Measurements from ENCODE around the gene TNFAIP2.
A peak's percentile ranks its signal among the peaks of the same experiment; 100 is the strongest.

TNFAIP2 gene, protein sequence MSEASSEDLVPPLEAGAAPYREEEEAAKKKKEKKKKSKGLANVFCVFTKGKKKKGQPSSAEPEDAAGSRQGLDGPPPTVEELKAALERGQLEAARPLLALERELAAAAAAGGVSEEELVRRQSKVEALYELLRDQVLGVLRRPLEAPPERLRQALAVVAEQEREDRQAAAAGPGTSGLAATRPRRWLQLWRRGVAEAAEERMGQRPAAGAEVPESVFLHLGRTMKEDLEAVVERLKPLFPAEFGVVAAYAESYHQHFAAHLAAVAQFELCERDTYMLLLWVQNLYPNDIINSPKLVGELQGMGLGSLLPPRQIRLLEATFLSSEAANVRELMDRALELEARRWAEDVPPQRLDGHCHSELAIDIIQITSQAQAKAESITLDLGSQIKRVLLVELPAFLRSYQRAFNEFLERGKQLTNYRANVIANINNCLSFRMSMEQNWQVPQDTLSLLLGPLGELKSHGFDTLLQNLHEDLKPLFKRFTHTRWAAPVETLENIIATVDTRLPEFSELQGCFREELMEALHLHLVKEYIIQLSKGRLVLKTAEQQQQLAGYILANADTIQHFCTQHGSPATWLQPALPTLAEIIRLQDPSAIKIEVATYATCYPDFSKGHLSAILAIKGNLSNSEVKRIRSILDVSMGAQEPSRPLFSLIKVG

DNA sequence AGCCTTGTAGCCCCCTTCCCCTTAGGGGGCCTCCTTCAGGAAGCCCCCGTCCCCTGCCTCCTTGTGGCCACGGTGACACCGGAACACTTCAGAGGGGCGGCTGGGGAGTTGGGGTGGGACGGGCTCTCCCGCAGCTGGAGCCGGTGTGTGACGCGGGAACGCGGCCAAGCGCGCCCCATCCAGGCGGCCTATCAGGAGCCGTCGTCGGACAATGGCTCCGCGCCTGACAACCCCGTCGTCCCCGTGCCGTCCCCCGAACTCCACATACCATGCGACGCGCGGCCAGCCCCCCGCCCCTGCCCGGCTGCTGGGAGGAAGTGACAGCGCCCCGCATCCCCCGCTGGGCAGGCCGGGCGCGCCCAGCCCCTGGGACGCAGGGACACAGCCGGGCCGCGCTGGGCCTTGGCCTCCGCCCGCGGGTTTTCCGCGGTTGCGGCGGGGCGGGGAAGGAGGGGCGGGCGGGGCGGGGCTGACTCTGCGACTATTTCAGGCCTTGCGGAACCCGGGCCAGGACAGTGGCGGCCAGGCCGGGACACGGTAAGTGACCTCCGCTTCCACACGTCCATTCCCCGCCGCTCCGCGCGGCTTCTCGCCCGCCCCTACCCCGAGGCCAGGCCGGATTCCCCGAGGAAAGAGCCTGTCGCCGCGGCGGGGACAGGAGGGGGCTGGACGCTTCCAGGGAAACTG, at the start of gene TNFAIP2:
TSS of gene TNFAIP2 (plus strand) at position 515 of the 687 bp plus-strand sequence. CDS start 2,997 bp downstream, outside the sequence.
- ATAC-seq (ENCODE audit: low read depth), result no peak
- Histone ChIP-seq H3K4me1 (ENCODE audit: insufficient read depth, poor library complexity, severe bottlenecking) (peaks cover 31% of the 10 kb centered on the region), H3K36me3 (ENCODE audit: low read depth) (no peaks in the 10 kb centered on the region), H3K4me3 (ENCODE audit: severe bottlenecking) (peak within 1 kb of the TSS; percentile 26), H3K27ac (ENCODE audit: poor library complexity, severe bottlenecking) (peak within 1 kb of the TSS; percentile 56), H3K27me3 (ENCODE audit: insufficient read depth, poor library complexity, severe bottlenecking) (no peaks in the 10 kb centered on the region), H3K9me3 (ENCODE audit: severe bottlenecking) (no peaks in the 10 kb centered on the region)
- TF ChIP-seq, protein P1, sequence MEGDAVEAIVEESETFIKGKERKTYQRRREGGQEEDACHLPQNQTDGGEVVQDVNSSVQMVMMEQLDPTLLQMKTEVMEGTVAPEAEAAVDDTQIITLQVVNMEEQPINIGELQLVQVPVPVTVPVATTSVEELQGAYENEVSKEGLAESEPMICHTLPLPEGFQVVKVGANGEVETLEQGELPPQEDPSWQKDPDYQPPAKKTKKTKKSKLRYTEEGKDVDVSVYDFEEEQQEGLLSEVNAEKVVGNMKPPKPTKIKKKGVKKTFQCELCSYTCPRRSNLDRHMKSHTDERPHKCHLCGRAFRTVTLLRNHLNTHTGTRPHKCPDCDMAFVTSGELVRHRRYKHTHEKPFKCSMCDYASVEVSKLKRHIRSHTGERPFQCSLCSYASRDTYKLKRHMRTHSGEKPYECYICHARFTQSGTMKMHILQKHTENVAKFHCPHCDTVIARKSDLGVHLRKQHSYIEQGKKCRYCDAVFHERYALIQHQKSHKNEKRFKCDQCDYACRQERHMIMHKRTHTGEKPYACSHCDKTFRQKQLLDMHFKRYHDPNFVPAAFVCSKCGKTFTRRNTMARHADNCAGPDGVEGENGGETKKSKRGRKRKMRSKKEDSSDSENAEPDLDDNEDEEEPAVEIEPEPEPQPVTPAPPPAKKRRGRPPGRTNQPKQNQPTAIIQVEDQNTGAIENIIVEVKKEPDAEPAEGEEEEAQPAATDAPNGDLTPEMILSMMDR (IDR thresholded peaks at IDR 0.05; ENCODE audit: poor library complexity, severe bottlenecking), result no peak
- DNase-seq (ENCODE audit: low spot score), result no peak

DNA sequence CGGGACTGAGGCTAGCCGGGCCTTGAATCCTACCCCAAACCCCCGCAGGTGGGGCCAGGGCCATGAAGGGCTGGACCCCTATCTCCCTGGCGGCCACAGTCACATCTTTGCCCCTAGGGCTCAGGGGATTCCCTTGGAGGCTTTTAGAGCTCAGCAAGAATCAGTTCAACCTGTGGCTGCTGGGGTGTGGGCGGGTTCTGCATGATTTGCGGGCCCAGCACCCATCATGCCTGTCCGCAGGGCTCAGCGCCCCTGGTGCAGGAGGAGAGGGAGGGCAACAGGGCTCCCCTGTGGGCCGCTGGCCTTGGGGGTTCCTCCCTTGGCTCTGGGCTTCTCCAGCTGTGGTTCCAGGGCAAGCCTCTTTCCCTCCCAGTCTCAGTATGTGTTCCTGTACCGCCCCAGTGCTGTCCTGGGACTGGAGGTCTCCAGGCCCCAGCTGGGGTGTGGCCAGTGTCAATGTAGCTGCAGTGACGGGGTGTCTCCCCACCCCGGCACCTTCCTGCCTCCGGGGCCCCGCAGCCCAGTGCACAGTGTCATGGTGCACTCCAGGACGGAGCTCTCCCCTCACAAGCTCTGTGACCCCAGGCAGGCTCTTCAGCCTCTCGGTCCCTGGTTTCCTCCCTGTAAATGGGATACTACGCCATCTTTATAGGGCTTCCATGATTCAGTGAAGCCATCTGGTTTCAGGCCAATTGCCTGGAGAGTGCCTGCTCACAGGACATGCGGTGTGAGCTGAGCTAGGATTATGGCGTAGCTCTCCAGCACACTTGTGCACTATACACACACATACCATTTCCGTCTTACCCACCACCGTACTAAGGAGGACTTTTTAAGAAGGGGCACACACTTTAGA, 49.2 kb upstream of the TNFAIP2 start:
- TF ChIP-seq, protein P1 (IDR thresholded peaks at IDR 0.05; ENCODE audit: poor library complexity, severe bottlenecking), result no peak
- no peaks in the 10 kb centered on the region for H3K27me3 ChIP-seq (ENCODE audit: insufficient read depth, poor library complexity, severe bottlenecking)
- H3K36me3 ChIP-seq (ENCODE audit: low read depth), result no peaks in the 10 kb centered on the region
- H3K4me3 ChIP-seq (ENCODE audit: severe bottlenecking), result no peak overlapping the region
- ATAC-seq (ENCODE audit: low read depth) (no peak), DNase-seq (ENCODE audit: low spot score) (no peak)
- H3K9me3 ChIP-seq (ENCODE audit: severe bottlenecking), result no peaks in the 10 kb centered on the region
- H3K27ac ChIP-seq (ENCODE audit: poor library complexity, severe bottlenecking), result no peak overlapping the region
- peaks cover 12% of the 10 kb centered on the region for H3K4me1 ChIP-seq (ENCODE audit: insufficient read depth, poor library complexity, severe bottlenecking)

DNA sequence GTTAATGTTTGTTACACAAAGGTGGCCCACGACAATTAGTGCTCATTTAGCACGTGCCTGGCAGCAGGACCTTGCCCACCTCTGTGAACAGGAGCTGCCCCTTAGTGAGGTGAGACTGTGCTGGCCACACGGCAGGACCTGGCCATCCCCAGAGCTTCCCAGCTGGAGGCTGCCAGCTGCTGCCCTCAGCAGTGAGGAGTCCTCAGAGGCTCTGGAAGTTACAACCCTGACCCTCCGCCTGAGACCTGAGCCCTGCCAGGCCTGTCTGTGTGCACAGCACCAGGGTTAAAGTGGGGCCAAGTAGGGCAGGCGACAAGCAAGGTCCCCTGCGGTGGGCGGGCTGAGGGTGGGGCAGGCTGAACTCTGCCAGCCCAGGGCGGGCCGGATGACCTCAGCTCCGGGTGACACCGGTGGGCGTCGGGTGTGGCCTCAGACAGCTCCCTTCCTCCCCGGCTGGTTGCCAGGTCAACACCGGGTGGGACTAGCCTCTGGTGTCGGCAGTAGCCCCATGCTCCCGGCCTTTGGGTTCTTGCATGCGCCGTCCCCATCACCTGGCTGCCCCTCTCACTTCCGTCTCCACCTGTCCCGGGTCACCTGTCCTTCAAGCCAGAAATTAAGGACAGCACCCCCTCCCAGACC, 48.4 kb upstream of the TNFAIP2 start:
- H3K4me3 ChIP-seq (ENCODE audit: severe bottlenecking), result no peak overlapping the region

DNA sequence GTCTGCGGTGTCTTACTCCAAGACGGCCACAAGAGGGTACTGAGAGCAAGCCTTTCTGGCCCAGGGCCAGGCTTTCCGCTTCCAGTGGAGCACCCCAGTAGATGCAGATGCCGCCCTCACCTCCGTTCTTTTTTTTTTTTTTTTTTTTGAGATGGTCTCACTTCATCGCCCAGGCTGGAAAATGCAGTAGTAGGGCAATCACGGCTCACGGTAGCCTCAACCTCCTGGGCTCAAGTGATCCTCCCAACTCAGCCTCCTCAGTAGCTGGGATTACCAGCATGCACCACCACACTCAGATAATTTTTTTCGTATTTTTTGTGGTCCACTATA, 44.9 kb upstream of the TNFAIP2 start:
- Histone ChIP-seq H3K27ac (ENCODE audit: poor library complexity, severe bottlenecking) (no peak overlapping the region), H3K4me1 (ENCODE audit: insufficient read depth, poor library complexity, severe bottlenecking) (peaks cover 5% of the 10 kb centered on the region), H3K36me3 (ENCODE audit: low read depth) (no peaks in the 10 kb centered on the region), H3K27me3 (ENCODE audit: insufficient read depth, poor library complexity, severe bottlenecking) (no peaks in the 10 kb centered on the region), H3K4me3 (ENCODE audit: severe bottlenecking) (no peak overlapping the region), H3K9me3 (ENCODE audit: severe bottlenecking) (no peaks in the 10 kb centered on the region)
- DNase-seq (ENCODE audit: low spot score), result peak; percentile 86
- TF ChIP-seq, protein P1 (IDR thresholded peaks at IDR 0.05; ENCODE audit: poor library complexity, severe bottlenecking), result peak; percentile 86
- ATAC-seq (ENCODE audit: low read depth), result peak; percentile 53

More for the DNA sequence above, 48.4 kb upstream of the TNFAIP2 start:
- ATAC-seq (ENCODE audit: low read depth) (0 out of 3 replicates have a peak, but pooled peaks have one; percentile 2), DNase-seq (ENCODE audit: low spot score) (peak; percentile 83)
- TF ChIP-seq, protein P1 (IDR thresholded peaks at IDR 0.05; ENCODE audit: poor library complexity, severe bottlenecking), result no peak
- H3K27me3 ChIP-seq (ENCODE audit: insufficient read depth, poor library complexity, severe bottlenecking), result no peaks in the 10 kb centered on the region
- H3K4me1 ChIP-seq (ENCODE audit: insufficient read depth, poor library complexity, severe bottlenecking), result peaks cover 12% of the 10 kb centered on the region
- H3K9me3 ChIP-seq (ENCODE audit: severe bottlenecking), result no peaks in the 10 kb centered on the region
- H3K36me3 ChIP-seq (ENCODE audit: low read depth), result no peaks in the 10 kb centered on the region
- H3K27ac ChIP-seq (ENCODE audit: poor library complexity, severe bottlenecking), result no peak overlapping the region
